Right lobe of liver (tissue), 6 donors: ENCODE results near the gene AIG1. TPM values are rescaled to one million over a fixed set of nuclear protein-coding genes. Genes with fewer than 3 reads are reported as not detected.
A peak's percentile ranks its signal among the peaks of the same experiment; 100 is the strongest.

Source experiments
- ATAC-seq, 4 donors: fragments of 200-7000 bp; cut with Tn5 transposase; one replicate each; pipeline ENCODE4 v1.9.1; 2020; ENCODE audit warnings: mild to moderate bottlenecking in 4 of 4, moderate library complexity in 4 of 4
- DNase-seq, 3 donors: peaks; one replicate each; pipeline ENCODE4 v3.0.0-alpha.2; 2020
- H3K27ac ChIP-seq, 3 donors: fragments of 200-600 bp; one replicate each; pipeline ENCODE4 v1.8.0; 2022
- H3K27me3 ChIP-seq, 2 donors: fragments of 200-600 bp; one replicate each; pipeline ENCODE4 v1.8.0; 2022
- H3K36me3 ChIP-seq, 4 donors: fragments of 200-600 bp; sonication (generic) in 1 of 4; one replicate each; pipeline versions ENCODE4 v1.5.1 to v1.8.0; 2017 to 2022; ENCODE audit warnings: control low read depth in 1 of 4
- H3K4me1 ChIP-seq, 4 donors: fragments of 200-600 bp; sonication (generic) in 1 of 4; one replicate each; pipeline versions ENCODE4 v1.5.1 to v1.8.0; 2017 to 2022; ENCODE audit warnings: control low read depth in 1 of 4
- H3K4me3 ChIP-seq, 3 donors: fragments of 200-600 bp; one replicate each; pipeline ENCODE4 v1.8.0; 2022
- H3K9me3 ChIP-seq, 4 donors: fragments of 200-600 bp; sonication (generic) in 1 of 4; one replicate each; pipeline versions ENCODE4 v1.5.1 to v1.8.0; 2017 to 2022; ENCODE audit warnings: control low read depth in 1 of 4
- CTCF ChIP-seq, 4 donors: fragments of 200-600 bp in 3 of 4; fragments of 450-650 bp in 1 of 4; IDR thresholded peaks; one replicate each; pipeline versions ENCODE4 v1.5.1 to v1.8.0; 2016 to 2022; ENCODE audit warnings: antibody characterized with exemption in 4 of 4, mild to moderate bottlenecking in 2 of 4
- POLR2A ChIP-seq: fragments of 450-650 bp; IDR thresholded peaks from one replicate; pipeline ENCODE4 v1.6.1; 2017; ENCODE audit warnings: antibody characterized with exemption, mild to moderate bottlenecking
- WGBS: methylation state at CpG from one replicate; pipeline ENCODE4 v1.1.6; 2018; ENCODE audit warnings: low coverage, low lambda C conversion rate; ENCODE audit not compliant: insufficient coverage; ENCODE audit errors: missing lambda C conversion rate; 5-methylcytosine and 5-hydroxymethylcytosine counted together
- intact Hi-C, 2 donors: fragments of 100-400 bp; cut with DNase I; formaldehyde crosslinking; loops; one replicate each; pipeline versions ENCODE4 v1.11.2 to v1.14.1; 2022
- total RNA-seq, 6 experiments: library from RNA; depleted of rRNA in 2 of 6; stranded (reverse); fragments of >200 nt in 2 of 6; fragmentation: NEBNext Ultra II Directional in 3 of 6; extraction: Animal tissue kit (Norgen Biotek cat#: 25700) in 3 of 6; gene quantifications; one replicate each; pipeline versions ENCODE4 v1.1.0 to v1.2.4, GENCODE V29; 2016 to 2023
- donor health status: DM: no; HTN: yes; CAD: no.
- donor health status: DM: no; HTN: no; CAD: no.
- donor health status: DM: no; HTN: no; CAD: no.
- donor health status: DM: no; HTN: yes; CAD: no.
- donor health status: DM: no; HTN: yes; CAD: no.

AIG1 gene
- total RNA-seq, 6 experiments from 2014 or later, result 81.4 to 151 (median 111) TPM

- peaks cover 0 to 4% (median 0%) of the 10 kb centered on the region in 4 donors for H3K36me3 ChIP-seq
- no peak overlapping the region for H3K4me3 ChIP-seq
- TF ChIP-seq CTCF (IDR thresholded peaks at IDR 0.05) (no peak), POLR2A (no peak)
- no peaks in the 10 kb centered on the region for H3K9me3 ChIP-seq
- H3K27ac ChIP-seq, result no peak overlapping the region
- H3K4me1 ChIP-seq, result peaks cover 0 to 9% (median 0%) of the 10 kb centered on the region in 4 donors
- no peak for DNase-seq
- intact Hi-C loops, result no loop called here
- peak in 2 of 4 donors; percentile 38 to 53 for ATAC-seq
- H3K27me3 ChIP-seq, result no peaks in the 10 kb centered on the region
These were observed 296.5 kb downstream of the AIG1 start for GRCh38 chr6:143357152-143357551.

- Histone ChIP-seq H3K27ac (no peak overlapping the region), H3K4me3 (no peak overlapping the region), H3K27me3 (no peaks in the 10 kb centered on the region), H3K4me1 (peaks cover 0 to 9% (median 0%) of the 10 kb centered on the region in 4 donors), H3K9me3 (no peaks in the 10 kb centered on the region), H3K36me3 (peaks cover 0 to 4% (median 0%) of the 10 kb centered on the region in 4 donors)
- TF ChIP-seq CTCF (IDR thresholded peaks at IDR 0.05), result no peak
- TF ChIP-seq POLR2A, result no peak
- intact Hi-C loops, result no loop called here
- ATAC-seq (peak in 1 of 4 donors; percentile 46), DNase-seq (no peak)
- 36% methylated on average over 1 of the region's 1 CpG for WGBS
These were observed 297.0 kb downstream of the AIG1 start for GRCh38 chr6:143357561-143358255.

- Histone ChIP-seq H3K36me3 (peaks cover 0 to 4% (median 0%) of the 10 kb centered on the region in 4 donors), H3K9me3 (no peaks in the 10 kb centered on the region), H3K27me3 (no peaks in the 10 kb centered on the region), H3K4me1 (peaks cover 0 to 8% (median 0%) of the 10 kb centered on the region in 4 donors), H3K27ac (no peak overlapping the region), H3K4me3 (no peak overlapping the region)
- intact Hi-C loops, result no loop called here
- TF ChIP-seq CTCF (IDR thresholded peaks at IDR 0.05) (no peak), POLR2A (no peak)
- DNase-seq (no peak), ATAC-seq (peak in 2 of 4 donors; percentile 16 to 65)
- 58% methylated on average over 2 of the region's 4 CpGs for WGBS
These were observed 301.0 kb downstream of the AIG1 start for GRCh38 chr6:143361536-143362191.

- Histone ChIP-seq H3K4me1 (peaks cover 0 to 3% (median 0%) of the 10 kb centered on the region in 4 donors), H3K9me3 (no peaks in the 10 kb centered on the region), H3K36me3 (peaks cover 0 to 4% (median 0%) of the 10 kb centered on the region in 4 donors), H3K27me3 (no peaks in the 10 kb centered on the region), H3K27ac (no peak overlapping the region), H3K4me3 (no peak overlapping the region)
- no peak for DNase-seq
- intact Hi-C loops, result no loop called here
- WGBS, result 76% methylated on average over 2 of the region's 2 CpGs
- TF ChIP-seq CTCF (IDR thresholded peaks at IDR 0.05) (no peak), POLR2A (no peak)
- no peak for ATAC-seq
These were observed 301.5 kb downstream of the AIG1 start for GRCh38 chr6:143362192-143362558.
